ENCODE results near the gene ASB1.

ASB1 gene

GRCh38 chr2:238422940-238423339 is 3.8 kb upstream of the ASB1 start:
- Mint-ChIP-seq H3K4me3 (no peak overlapping the region), H3K4me1 (ENCODE audit: low read depth in 2 of 2) (peaks cover 12 to 15% of the 10 kb centered on the region in 2 donors), H3K9me3 (no peaks in the 10 kb centered on the region), H3K27me3 (no peaks in the 10 kb centered on the region), H3K36me3 (ENCODE audit: insufficient read depth) (peaks cover 12% of the 10 kb centered on the region), H3K27ac (no peak overlapping the region)
- DNase-seq (no peak), ATAC-seq (replicated peaks) (no peak)

GRCh38 chr2:238423561-238424312 is 3.0 kb upstream of the ASB1 start:
- H3K4me1 Mint-ChIP-seq (ENCODE audit: low read depth in 2 of 2) = peaks cover 18 to 19% of the 10 kb centered on the region in 2 donors
- no peaks in the 10 kb centered on the region for H3K27me3 Mint-ChIP-seq
- peaks cover 12% of the 10 kb centered on the region for H3K36me3 Mint-ChIP-seq (ENCODE audit: insufficient read depth)
- DNase-seq (no peak), ATAC-seq (replicated peaks) (no peak)
- no peaks in the 10 kb centered on the region for H3K9me3 Mint-ChIP-seq
- H3K27ac Mint-ChIP-seq = peak overlapping the region in 1 of 2 donors; percentile 39
- no peak overlapping the region for H3K4me3 Mint-ChIP-seq

- peaks cover 21 to 22% of the 10 kb centered on the region in 2 donors for H3K4me1 Mint-ChIP-seq (ENCODE audit: low read depth in 2 of 2)
- no peak overlapping the region for H3K4me3 Mint-ChIP-seq
- H3K36me3 Mint-ChIP-seq (ENCODE audit: insufficient read depth) = peaks cover 12% of the 10 kb centered on the region
- DNase-seq (no peak), ATAC-seq (replicated peaks) (no peak)
- no peaks in the 10 kb centered on the region for H3K27me3 Mint-ChIP-seq
- peak overlapping the region; percentile 39 to 41 for H3K27ac Mint-ChIP-seq
- H3K9me3 Mint-ChIP-seq = no peaks in the 10 kb centered on the region
These were observed 2.4 kb upstream of the ASB1 start for GRCh38 chr2:238424313-238424700.

GRCh38 chr2:238425505-238425978 is 1.2 kb upstream of the ASB1 start:
- H3K4me1 Mint-ChIP-seq (ENCODE audit: low read depth in 2 of 2) = peaks cover 27 to 32% of the 10 kb centered on the region in 2 donors
- H3K27ac Mint-ChIP-seq = no peak overlapping the region
- peaks cover 12% of the 10 kb centered on the region for H3K36me3 Mint-ChIP-seq (ENCODE audit: insufficient read depth)
- H3K4me3 Mint-ChIP-seq = peak overlapping the region; percentile 87 to 91
- no peaks in the 10 kb centered on the region for H3K9me3 Mint-ChIP-seq
- no peak for ATAC-seq (replicated peaks)
- DNase-seq = no peak
- H3K27me3 Mint-ChIP-seq = no peaks in the 10 kb centered on the region

- Mint-ChIP-seq H3K36me3 (ENCODE audit: insufficient read depth) (peaks cover 12% of the 10 kb centered on the region), H3K4me1 (ENCODE audit: low read depth in 2 of 2) (peaks cover 29 to 34% of the 10 kb centered on the region in 2 donors), H3K4me3 (peak overlapping the region; percentile 87 to 91), H3K9me3 (no peaks in the 10 kb centered on the region), H3K27ac (peak overlapping the region; percentile 92 to 94), H3K27me3 (no peaks in the 10 kb centered on the region)
- no peak for ATAC-seq (replicated peaks)
- DNase-seq = no peak
These were observed 654 bp upstream of the ASB1 start for GRCh38 chr2:238425979-238426567.

- DNase-seq = no peak
- H3K4me1 Mint-ChIP-seq (ENCODE audit: low read depth in 2 of 2) = peaks cover 34 to 47% of the 10 kb centered on the region in 2 donors
- no peaks in the 10 kb centered on the region for H3K27me3 Mint-ChIP-seq
- H3K36me3 Mint-ChIP-seq (ENCODE audit: insufficient read depth) = peaks cover 12% of the 10 kb centered on the region
- H3K9me3 Mint-ChIP-seq = no peaks in the 10 kb centered on the region
- H3K4me3 Mint-ChIP-seq = peak overlapping the region; percentile 87 to 91
- no peak for ATAC-seq (replicated peaks)
- H3K27ac Mint-ChIP-seq = peak overlapping the region; percentile 92 to 94
These were observed 872 bp downstream of the ASB1 start for GRCh38 chr2:238427435-238428162.

- peaks cover 42 to 54% of the 10 kb centered on the region in 2 donors for H3K4me1 Mint-ChIP-seq (ENCODE audit: low read depth in 2 of 2)
These were observed 2.1 kb downstream of the ASB1 start for GRCh38 chr2:238428866-238429265.

GRCh38 chr2:238430781-238431180 is 4.1 kb downstream of the ASB1 start:
- no peaks in the 10 kb centered on the region for H3K9me3 Mint-ChIP-seq
- DNase-seq (no peak), ATAC-seq (replicated peaks) (no peak)
- H3K27me3 Mint-ChIP-seq = no peaks in the 10 kb centered on the region
- no peak overlapping the region for H3K27ac Mint-ChIP-seq
- H3K36me3 Mint-ChIP-seq (ENCODE audit: insufficient read depth) = peaks cover 26% of the 10 kb centered on the region
- peaks cover 46 to 62% of the 10 kb centered on the region in 2 donors for H3K4me1 Mint-ChIP-seq (ENCODE audit: low read depth in 2 of 2)
- H3K4me3 Mint-ChIP-seq = peak overlapping the region in 1 of 2 donors; percentile 12

More at GRCh38 chr2:238428866-238429265, 2.1 kb downstream of the ASB1 start:
- Mint-ChIP-seq H3K27me3 (no peaks in the 10 kb centered on the region), H3K9me3 (no peaks in the 10 kb centered on the region), H3K27ac (peak overlapping the region; percentile 92 to 94), H3K4me3 (peak overlapping the region in 1 of 2 donors; percentile 91), H3K36me3 (ENCODE audit: insufficient read depth) (peaks cover 17% of the 10 kb centered on the region)
- DNase-seq (no peak), ATAC-seq (replicated peaks) (no peak)

GRCh38 chr2:238431456-238431855 is 4.7 kb downstream of the ASB1 start:
- ATAC-seq (replicated peaks) (no peak), DNase-seq (no peak)
- peak overlapping the region in 1 of 2 donors; percentile 62 for H3K27ac Mint-ChIP-seq
- H3K9me3 Mint-ChIP-seq = no peaks in the 10 kb centered on the region
- H3K27me3 Mint-ChIP-seq = no peaks in the 10 kb centered on the region
- no peak overlapping the region for H3K4me3 Mint-ChIP-seq
- peaks cover 29% of the 10 kb centered on the region for H3K36me3 Mint-ChIP-seq (ENCODE audit: insufficient read depth)
- H3K4me1 Mint-ChIP-seq (ENCODE audit: low read depth in 2 of 2) = peaks cover 44 to 58% of the 10 kb centered on the region in 2 donors

- DNase-seq (no peak), ATAC-seq (replicated peaks) (no peak)
- Mint-ChIP-seq H3K36me3 (ENCODE audit: insufficient read depth) (peaks cover 32% of the 10 kb centered on the region), H3K4me1 (ENCODE audit: low read depth in 2 of 2) (peaks cover 39 to 52% of the 10 kb centered on the region in 2 donors), H3K27ac (peak overlapping the region in 1 of 2 donors; percentile 80), H3K27me3 (no peaks in the 10 kb centered on the region), H3K4me3 (no peak overlapping the region), H3K9me3 (no peaks in the 10 kb centered on the region)
These were observed 6.7 kb downstream of the ASB1 start for GRCh38 chr2:238433300-238433915.

GRCh38 chr2:238433941-238434845 is 7.5 kb downstream of the ASB1 start:
- DNase-seq = no peak
- peak overlapping the region in 1 of 2 donors; percentile 66 for H3K27ac Mint-ChIP-seq
- H3K4me1 Mint-ChIP-seq (ENCODE audit: low read depth in 2 of 2) = peaks cover 38 to 53% of the 10 kb centered on the region in 2 donors
- ATAC-seq (replicated peaks) = no peak
- H3K27me3 Mint-ChIP-seq = no peaks in the 10 kb centered on the region
- H3K36me3 Mint-ChIP-seq (ENCODE audit: insufficient read depth) = peaks cover 36% of the 10 kb centered on the region
- H3K4me3 Mint-ChIP-seq = no peak overlapping the region
- H3K9me3 Mint-ChIP-seq = no peaks in the 10 kb centered on the region
